GM23338 (cell line): ENCODE data around the gene IFNL3. TPM values are rescaled to one million over a fixed set of nuclear protein-coding genes. Genes with fewer than 3 reads are reported as not detected.
A peak's percentile ranks its signal among the peaks of the same experiment; 100 is the strongest.

Source experiments
- ATAC-seq: fragments of 200-7000 bp; cut with Tn5 transposase; 3 replicates; pipeline ENCODE4 v1.9.1; 2020
- DNase-seq: peaks from one replicate; pipeline ENCODE4 v3.0.0-alpha.2; 2015; ENCODE audit warnings: low spot score
- H2AFZ ChIP-seq: fragments of 200-600 bp; sonication (generic); 2 replicates; pipeline ENCODE4 v1.8.0; 2016; ENCODE audit warnings: antibody characterized with exemption, mild to moderate bottlenecking, moderate library complexity
- H3F3A ChIP-seq: fragments of 200-600 bp; sonication (generic); replicated peaks from 2 replicates; pipeline ENCODE4 v1.8.0; 2017; ENCODE audit warnings: antibody characterized with exemption, mixed run types, low read depth
- H3K27ac ChIP-seq: fragments of 200-600 bp; sonication (generic); 2 replicates; pipeline ENCODE4 v1.6.1; 2016; ENCODE audit warnings: low read depth
- H3K27me3 ChIP-seq: fragments of 200-600 bp; sonication (generic); 2 replicates; pipeline ENCODE4 v1.8.0; 2016; ENCODE audit warnings: mild to moderate bottlenecking, mixed run types, moderate library complexity; ENCODE audit not compliant: insufficient read depth
- H3K36me3 ChIP-seq: fragments of 200-600 bp; sonication (generic); 2 replicates; pipeline ENCODE4 v1.8.0; 2016; ENCODE audit warnings: mild to moderate bottlenecking; ENCODE audit not compliant: insufficient read depth
- H3K4me1 ChIP-seq: fragments of 200-600 bp; sonication (generic); 2 replicates; pipeline ENCODE4 v1.8.0; 2016; ENCODE audit warnings: mild to moderate bottlenecking, moderate library complexity; ENCODE audit not compliant: insufficient read depth
- H3K4me2 ChIP-seq: fragments of 200-600 bp; sonication (generic); 2 replicates; pipeline ENCODE4 v1.7.1; 2017; ENCODE audit warnings: mixed run types
- H3K4me3 ChIP-seq: fragments of 200-600 bp; sonication (generic); 2 replicates; pipeline ENCODE4 v1.6.1; 2016; ENCODE audit warnings: mixed run types
- H3K79me2 ChIP-seq: fragments of 200-600 bp; sonication (generic); replicated peaks from 2 replicates; pipeline ENCODE4 v1.8.0; 2017; ENCODE audit warnings: mild to moderate bottlenecking; ENCODE audit not compliant: insufficient read depth
- H3K9me2 ChIP-seq: fragments of 200-600 bp; sonication (generic); 2 replicates; pipeline ENCODE4 v1.8.0; 2017; ENCODE audit not compliant: insufficient read depth
- H4K20me1 ChIP-seq: fragments of 200-600 bp; sonication (generic); replicated peaks from 2 replicates; pipeline ENCODE4 v1.8.0; 2017; ENCODE audit warnings: mild to moderate bottlenecking; ENCODE audit not compliant: insufficient read depth
- H3K27ac Mint-ChIP-seq: 2 replicates; pipeline ENCODE4 v1.8.0; 2020; ENCODE audit warnings: inconsistent platforms, mild to moderate bottlenecking, moderate library complexity, mixed read lengths
- H3K27me3 Mint-ChIP-seq: 3 replicates; pipeline ENCODE4 v1.8.0; 2022; ENCODE audit warnings: low read depth, mild to moderate bottlenecking, moderate library complexity, mixed read lengths, inconsistent platforms; ENCODE audit not compliant: insufficient read depth, poor library complexity
- H3K36me3 Mint-ChIP-seq: 3 replicates; pipeline ENCODE4 v1.8.0; 2021; ENCODE audit warnings: low read depth, mild to moderate bottlenecking, inconsistent platforms, moderate library complexity, mixed read lengths
- H3K4me1 Mint-ChIP-seq: 3 replicates; pipeline ENCODE4 v1.8.0; 2020; ENCODE audit warnings: mild to moderate bottlenecking, inconsistent platforms, mixed read lengths
- H3K4me3 Mint-ChIP-seq: 3 replicates; pipeline ENCODE4 v1.8.0; 2021; ENCODE audit warnings: moderate library complexity, mild to moderate bottlenecking, inconsistent platforms, mixed read lengths
- H3K9me3 Mint-ChIP-seq: 3 replicates; pipeline ENCODE4 v1.8.0; 2020; ENCODE audit warnings: moderate library complexity, mild to moderate bottlenecking, inconsistent platforms, mixed read lengths
- CREB1 ChIP-seq: fragments of 250-450 bp; sonication (Bioruptor Pico); IDR thresholded peaks from 2 replicates; pipeline ENCODE4 v1.5.0; 2020; ENCODE audit warnings: low read depth, mild to moderate bottlenecking, moderate library complexity
- EZH2 ChIP-seq: fragments of 200-600 bp; sonication (generic); IDR thresholded peaks from one replicate; pipeline ENCODE4 v1.8.0; 2017; ENCODE audit warnings: antibody characterized with exemption, mild to moderate bottlenecking, low read depth; ENCODE audit not compliant: unreplicated experiment
- EZH2phosphoT487 ChIP-seq: fragments of 200-600 bp; sonication (generic); IDR thresholded peaks from one replicate; pipeline ENCODE4 v1.8.1; 2018; ENCODE audit warnings: antibody characterized with exemption; ENCODE audit not compliant: unreplicated experiment
- JUNB ChIP-seq: IDR thresholded peaks from one replicate; pipeline ENCODE4 v1.6.1; 2016; ENCODE audit warnings: antibody characterized with exemption; ENCODE audit not compliant: unreplicated experiment
- POLR2AphosphoS5 ChIP-seq: IDR thresholded peaks from 2 replicates; pipeline ENCODE4 v1.6.1; 2016; ENCODE audit warnings: antibody characterized with exemption, low read depth
- STAT1 ChIP-seq: IDR thresholded peaks from one replicate; pipeline ENCODE4 v1.6.1; 2016; ENCODE audit warnings: antibody characterized with exemption; ENCODE audit not compliant: unreplicated experiment
- polyA plus RNA-seq: library from polyadenylated mRNA; unstranded; fragments of >200 nt; fragmentation: Nextera tagmentation; extraction: Ambion mirVana; gene quantifications from 2 replicates; pipeline ENCODE4 v1.2.1, GENCODE V29; 2016
- total RNA-seq: library from RNA; depleted of rRNA; stranded (reverse); fragments of >200 nt; shearing (Covaris generic); gene quantifications from 2 replicates; pipeline ENCODE4 v1.2.3, GENCODE V29; 2014
- TF ChIP-seq, protein P1 (sequence below), 2 experiments: fragments of 200-600 bp in 1 of 2; sonication (generic) in 1 of 2; conservative IDR thresholded peaks; 2 replicates each; pipeline versions ENCODE4 v1.5.1 to v1.6.1; 2016 to 2017; ENCODE audit warnings: antibody characterized with exemption in 2 of 2, low read depth in 2 of 2, mild to moderate bottlenecking in 2 of 2, moderate library complexity in 1 of 2
- TF ChIP-seq, protein P2 (sequence below): IDR thresholded peaks from one replicate; pipeline ENCODE4 v1.6.1; 2018; ENCODE audit warnings: antibody characterized with exemption; ENCODE audit not compliant: unreplicated experiment
- TF ChIP-seq, protein P3 (sequence below): fragments of 250-450 bp; sonication (Bioruptor Pico); IDR thresholded peaks from 2 replicates; pipeline ENCODE4 v1.5.0; 2020; ENCODE audit warnings: mild to moderate bottlenecking, moderate library complexity

The IFNL3 gene
- total and polyA plus RNA-seq, 2 experiments from 2014 or later: not detected

DNA sequence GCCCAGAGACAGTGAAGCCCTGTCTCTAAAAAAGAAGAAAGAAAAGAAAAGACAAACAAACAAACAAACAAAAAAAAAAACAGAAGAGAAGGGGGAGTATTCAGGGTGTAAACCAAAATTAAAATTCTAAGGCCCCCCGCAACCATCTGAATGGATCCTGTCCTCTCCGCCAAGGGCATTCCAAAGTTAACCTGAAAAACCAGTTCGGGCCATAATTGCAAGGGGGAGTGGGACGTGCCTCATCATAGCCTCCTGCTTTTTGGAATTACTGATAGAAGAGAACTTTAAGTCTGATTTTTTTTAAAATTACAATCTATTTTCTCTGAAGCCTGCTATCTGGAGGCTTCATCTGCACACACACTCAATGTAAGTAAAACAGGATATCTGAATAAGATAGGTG, 17.7 kb upstream of the IFNL3 start:
- Histone ChIP-seq H3K9me2 (no peaks in the 10 kb centered on the region), H3K4me3 (no peak overlapping the region), H3K4me1 (no peaks in the 10 kb centered on the region; the same call in 1 of the 2 replicates), H3K4me2 (no peak overlapping the region), H3K79me2 (no peaks in the 10 kb centered on the region), H2AFZ (no peak overlapping the region), H3K27me3 (peaks cover 73% of the 10 kb centered on the region), H3K36me3 (no peaks in the 10 kb centered on the region), H3K27ac (no peak overlapping the region), H3F3A (no peaks in the 10 kb centered on the region), H4K20me1 (no peaks in the 10 kb centered on the region; the same call in 1 of the 2 replicates)
- Mint-ChIP-seq H3K4me1 (peaks cover 8% of the 10 kb centered on the region; the same call in 2 of the 3 replicates), H3K4me3 (peak overlapping the region; percentile 19; the same call in 1 of the 3 replicates), H3K27me3 (peaks cover 42% of the 10 kb centered on the region), H3K9me3 (peaks cover 11% of the 10 kb centered on the region), H3K36me3 (peaks cover 3% of the 10 kb centered on the region; the same call in 1 of the 3 replicates), H3K27ac (no peak overlapping the region)
- no peak for TF ChIP-seq POLR2AphosphoS5
- TF ChIP-seq EZH2: peak; percentile 37
- TF ChIP-seq, protein P1, sequence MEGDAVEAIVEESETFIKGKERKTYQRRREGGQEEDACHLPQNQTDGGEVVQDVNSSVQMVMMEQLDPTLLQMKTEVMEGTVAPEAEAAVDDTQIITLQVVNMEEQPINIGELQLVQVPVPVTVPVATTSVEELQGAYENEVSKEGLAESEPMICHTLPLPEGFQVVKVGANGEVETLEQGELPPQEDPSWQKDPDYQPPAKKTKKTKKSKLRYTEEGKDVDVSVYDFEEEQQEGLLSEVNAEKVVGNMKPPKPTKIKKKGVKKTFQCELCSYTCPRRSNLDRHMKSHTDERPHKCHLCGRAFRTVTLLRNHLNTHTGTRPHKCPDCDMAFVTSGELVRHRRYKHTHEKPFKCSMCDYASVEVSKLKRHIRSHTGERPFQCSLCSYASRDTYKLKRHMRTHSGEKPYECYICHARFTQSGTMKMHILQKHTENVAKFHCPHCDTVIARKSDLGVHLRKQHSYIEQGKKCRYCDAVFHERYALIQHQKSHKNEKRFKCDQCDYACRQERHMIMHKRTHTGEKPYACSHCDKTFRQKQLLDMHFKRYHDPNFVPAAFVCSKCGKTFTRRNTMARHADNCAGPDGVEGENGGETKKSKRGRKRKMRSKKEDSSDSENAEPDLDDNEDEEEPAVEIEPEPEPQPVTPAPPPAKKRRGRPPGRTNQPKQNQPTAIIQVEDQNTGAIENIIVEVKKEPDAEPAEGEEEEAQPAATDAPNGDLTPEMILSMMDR (conservative IDR thresholded peaks at IDR 0.05; ENCODE audit: low read depth in 2 of 2): no peak
- TF ChIP-seq CREB1 (CRISPR knock-in tag): no peak
- no peak for TF ChIP-seq EZH2phosphoT487
- TF ChIP-seq, protein P2, sequence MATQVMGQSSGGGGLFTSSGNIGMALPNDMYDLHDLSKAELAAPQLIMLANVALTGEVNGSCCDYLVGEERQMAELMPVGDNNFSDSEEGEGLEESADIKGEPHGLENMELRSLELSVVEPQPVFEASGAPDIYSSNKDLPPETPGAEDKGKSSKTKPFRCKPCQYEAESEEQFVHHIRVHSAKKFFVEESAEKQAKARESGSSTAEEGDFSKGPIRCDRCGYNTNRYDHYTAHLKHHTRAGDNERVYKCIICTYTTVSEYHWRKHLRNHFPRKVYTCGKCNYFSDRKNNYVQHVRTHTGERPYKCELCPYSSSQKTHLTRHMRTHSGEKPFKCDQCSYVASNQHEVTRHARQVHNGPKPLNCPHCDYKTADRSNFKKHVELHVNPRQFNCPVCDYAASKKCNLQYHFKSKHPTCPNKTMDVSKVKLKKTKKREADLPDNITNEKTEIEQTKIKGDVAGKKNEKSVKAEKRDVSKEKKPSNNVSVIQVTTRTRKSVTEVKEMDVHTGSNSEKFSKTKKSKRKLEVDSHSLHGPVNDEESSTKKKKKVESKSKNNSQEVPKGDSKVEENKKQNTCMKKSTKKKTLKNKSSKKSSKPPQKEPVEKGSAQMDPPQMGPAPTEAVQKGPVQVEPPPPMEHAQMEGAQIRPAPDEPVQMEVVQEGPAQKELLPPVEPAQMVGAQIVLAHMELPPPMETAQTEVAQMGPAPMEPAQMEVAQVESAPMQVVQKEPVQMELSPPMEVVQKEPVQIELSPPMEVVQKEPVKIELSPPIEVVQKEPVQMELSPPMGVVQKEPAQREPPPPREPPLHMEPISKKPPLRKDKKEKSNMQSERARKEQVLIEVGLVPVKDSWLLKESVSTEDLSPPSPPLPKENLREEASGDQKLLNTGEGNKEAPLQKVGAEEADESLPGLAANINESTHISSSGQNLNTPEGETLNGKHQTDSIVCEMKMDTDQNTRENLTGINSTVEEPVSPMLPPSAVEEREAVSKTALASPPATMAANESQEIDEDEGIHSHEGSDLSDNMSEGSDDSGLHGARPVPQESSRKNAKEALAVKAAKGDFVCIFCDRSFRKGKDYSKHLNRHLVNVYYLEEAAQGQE: no peak
- TF ChIP-seq, protein P3, sequence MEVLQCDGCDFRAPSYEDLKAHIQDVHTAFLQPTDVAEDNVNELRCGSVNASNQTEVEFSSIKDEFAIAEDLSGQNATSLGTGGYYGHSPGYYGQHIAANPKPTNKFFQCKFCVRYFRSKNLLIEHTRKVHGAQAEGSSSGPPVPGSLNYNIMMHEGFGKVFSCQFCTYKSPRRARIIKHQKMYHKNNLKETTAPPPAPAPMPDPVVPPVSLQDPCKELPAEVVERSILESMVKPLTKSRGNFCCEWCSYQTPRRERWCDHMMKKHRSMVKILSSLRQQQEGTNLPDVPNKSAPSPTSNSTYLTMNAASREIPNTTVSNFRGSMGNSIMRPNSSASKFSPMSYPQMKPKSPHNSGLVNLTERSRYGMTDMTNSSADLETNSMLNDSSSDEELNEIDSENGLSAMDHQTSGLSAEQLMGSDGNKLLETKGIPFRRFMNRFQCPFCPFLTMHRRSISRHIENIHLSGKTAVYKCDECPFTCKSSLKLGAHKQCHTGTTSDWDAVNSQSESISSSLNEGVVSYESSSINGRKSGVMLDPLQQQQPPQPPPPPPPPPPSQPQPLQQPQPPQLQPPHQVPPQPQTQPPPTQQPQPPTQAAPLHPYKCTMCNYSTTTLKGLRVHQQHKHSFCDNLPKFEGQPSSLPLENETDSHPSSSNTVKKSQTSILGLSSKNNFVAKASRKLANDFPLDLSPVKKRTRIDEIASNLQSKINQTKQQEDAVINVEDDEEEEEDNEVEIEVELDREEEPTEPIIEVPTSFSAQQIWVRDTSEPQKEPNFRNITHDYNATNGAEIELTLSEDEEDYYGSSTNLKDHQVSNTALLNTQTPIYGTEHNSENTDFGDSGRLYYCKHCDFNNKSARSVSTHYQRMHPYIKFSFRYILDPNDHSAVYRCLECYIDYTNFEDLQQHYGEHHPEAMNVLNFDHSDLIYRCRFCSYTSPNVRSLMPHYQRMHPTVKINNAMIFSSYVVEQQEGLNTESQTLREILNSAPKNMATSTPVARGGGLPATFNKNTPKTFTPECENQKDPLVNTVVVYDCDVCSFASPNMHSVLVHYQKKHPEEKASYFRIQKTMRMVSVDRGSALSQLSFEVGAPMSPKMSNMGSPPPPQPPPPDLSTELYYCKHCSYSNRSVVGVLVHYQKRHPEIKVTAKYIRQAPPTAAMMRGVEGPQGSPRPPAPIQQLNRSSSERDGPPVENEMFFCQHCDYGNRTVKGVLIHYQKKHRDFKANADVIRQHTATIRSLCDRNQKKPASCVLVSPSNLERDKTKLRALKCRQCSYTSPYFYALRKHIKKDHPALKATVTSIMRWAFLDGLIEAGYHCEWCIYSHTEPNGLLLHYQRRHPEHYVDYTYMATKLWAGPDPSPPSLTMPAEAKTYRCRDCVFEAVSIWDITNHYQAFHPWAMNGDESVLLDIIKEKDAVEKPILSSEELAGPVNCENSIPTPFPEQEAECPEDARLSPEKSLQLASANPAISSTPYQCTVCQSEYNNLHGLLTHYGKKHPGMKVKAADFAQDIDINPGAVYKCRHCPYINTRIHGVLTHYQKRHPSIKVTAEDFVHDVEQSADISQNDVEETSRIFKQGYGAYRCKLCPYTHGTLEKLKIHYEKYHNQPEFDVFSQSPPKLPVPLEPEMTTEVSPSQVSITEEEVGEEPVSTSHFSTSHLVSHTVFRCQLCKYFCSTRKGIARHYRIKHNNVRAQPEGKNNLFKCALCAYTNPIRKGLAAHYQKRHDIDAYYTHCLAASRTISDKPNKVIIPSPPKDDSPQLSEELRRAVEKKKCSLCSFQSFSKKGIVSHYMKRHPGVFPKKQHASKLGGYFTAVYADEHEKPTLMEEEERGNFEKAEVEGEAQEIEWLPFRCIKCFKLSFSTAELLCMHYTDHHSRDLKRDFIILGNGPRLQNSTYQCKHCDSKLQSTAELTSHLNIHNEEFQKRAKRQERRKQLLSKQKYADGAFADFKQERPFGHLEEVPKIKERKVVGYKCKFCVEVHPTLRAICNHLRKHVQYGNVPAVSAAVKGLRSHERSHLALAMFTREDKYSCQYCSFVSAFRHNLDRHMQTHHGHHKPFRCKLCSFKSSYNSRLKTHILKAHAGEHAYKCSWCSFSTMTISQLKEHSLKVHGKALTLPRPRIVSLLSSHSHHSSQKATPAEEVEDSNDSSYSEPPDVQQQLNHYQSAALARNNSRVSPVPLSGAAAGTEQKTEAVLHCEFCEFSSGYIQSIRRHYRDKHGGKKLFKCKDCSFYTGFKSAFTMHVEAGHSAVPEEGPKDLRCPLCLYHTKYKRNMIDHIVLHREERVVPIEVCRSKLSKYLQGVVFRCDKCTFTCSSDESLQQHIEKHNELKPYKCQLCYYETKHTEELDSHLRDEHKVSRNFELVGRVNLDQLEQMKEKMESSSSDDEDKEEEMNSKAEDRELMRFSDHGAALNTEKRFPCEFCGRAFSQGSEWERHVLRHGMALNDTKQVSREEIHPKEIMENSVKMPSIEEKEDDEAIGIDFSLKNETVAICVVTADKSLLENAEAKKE (CRISPR knock-in tag): no peak
- TF ChIP-seq JUNB: no peak
- no peak for TF ChIP-seq STAT1
- DNase-seq (no peak), ATAC-seq (no peak)
